GM21447 (cell line): ENCODE data around the gene UBASH3B.

Experiments used
- ATAC-seq: cut with Tn5 transposase; IDR thresholded peaks from one replicate; pipeline ENCODE4 v1.9.1; 2021; ENCODE audit not compliant: unreplicated experiment

Gene UBASH3B

DNA sequence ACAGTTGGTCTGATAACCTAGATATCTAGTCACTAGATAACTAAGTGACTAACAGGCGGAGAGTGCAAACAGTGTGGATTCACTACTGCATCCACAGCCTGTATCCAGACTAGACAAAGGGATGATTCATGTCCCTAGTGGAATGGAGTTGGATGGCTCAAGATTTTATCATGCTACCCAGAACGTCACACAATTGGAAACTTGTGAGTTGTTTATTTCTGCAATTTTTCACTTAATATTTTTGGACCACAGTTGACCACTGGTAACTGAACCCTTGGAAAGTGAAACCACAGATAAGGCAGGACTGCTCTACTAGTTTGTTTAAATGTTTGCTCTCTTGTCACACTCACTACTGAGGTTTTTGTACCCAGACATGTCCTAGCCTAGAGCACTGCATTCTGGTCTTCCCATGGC, 76.0 kb downstream of the UBASH3B start:
- ATAC-seq, result no peak

DNA sequence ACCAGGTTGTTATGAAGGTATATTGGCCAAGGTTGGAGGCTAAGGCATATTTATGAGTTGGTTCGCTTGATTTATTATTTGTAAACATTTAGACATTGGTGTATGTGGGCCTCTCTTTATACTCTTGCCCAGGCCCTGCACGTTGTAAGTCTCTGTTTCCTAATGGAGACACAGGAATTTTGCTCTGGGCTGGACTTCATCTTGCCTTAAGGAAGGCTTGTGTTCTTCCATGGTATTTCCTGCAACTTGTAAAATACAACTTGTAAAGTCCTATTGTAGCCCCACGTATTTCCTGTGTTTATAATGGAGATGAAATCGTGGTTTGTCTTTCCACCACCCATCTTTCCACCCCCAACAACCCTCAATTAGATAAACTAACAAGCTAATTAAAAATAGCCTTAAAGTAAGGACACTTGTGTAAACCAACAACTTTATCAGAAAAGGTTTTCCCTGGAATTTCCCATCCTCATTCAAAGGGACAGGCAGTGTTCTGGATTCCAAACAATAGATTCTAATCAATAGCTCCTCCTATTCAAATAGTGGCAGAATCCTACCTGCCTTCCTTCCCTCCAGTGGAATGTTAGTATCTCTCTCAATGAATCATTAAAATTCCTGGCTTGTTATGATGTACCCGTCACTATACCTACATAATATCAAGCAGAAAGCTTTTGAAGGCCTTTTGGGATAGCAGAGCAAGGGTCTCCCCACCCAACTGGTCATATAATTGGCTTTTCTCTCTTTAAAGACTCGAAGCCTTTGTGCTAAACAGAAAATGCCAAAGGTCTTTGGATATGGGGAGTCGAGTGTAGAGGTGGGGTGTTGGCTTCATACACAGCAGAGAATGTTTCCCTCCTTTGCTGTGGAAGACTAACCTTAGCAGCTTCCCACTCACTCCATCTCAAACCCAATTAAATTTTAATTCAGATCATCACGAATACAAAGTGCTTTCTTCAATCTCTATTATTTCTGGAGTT, 77.1 kb downstream of the UBASH3B start:
- no peak for ATAC-seq

DNA sequence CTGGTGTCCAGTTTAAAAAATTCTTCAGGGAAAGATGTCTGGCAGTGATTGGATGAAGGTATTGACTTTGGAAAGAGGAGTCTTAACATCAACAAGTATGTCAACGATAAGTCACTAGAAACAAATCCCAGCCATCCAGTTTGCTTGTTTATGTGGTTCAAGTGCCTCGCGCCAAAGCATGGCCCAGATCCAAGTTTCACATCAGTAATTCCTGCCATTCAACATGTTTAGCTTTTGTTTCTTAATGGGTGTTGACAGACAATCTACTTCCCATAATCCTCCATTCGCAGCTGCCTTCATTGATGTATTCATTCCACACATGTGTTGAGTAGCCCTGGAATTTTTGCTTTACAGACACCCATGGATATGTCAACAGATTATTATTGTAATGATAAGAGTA, 77.8 kb downstream of the UBASH3B start:
- ATAC-seq, result no peak

DNA sequence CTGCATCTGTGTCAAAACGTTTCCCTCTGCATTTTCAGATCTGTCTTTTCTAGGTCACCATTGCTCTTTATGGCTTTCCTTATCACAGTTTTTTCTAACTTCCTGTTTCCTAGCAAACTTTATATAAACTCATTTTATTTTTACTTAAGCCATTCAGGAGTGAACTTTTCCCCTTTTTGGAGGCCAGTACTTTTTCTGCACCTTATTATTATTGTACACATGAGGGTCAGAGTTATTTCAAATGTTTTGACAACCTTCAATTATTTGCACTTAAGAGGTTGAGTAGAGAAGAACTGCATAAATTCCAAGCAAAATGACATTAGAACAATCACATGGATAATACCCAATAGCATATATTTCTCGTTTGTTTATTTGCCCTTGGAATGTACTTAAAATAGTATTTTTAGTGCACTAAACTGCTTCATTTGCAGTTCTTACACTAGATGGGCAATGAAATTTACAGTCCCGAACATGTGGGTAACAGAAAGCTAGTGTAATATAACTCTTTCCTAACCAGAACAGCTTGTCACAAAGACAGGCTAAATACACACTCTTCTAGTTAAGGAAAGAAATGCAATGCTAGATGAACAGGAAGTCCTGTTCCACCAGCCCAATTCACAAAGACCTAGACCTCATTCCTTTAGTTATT, 79.5 kb downstream of the UBASH3B start:
- no peak for ATAC-seq

DNA sequence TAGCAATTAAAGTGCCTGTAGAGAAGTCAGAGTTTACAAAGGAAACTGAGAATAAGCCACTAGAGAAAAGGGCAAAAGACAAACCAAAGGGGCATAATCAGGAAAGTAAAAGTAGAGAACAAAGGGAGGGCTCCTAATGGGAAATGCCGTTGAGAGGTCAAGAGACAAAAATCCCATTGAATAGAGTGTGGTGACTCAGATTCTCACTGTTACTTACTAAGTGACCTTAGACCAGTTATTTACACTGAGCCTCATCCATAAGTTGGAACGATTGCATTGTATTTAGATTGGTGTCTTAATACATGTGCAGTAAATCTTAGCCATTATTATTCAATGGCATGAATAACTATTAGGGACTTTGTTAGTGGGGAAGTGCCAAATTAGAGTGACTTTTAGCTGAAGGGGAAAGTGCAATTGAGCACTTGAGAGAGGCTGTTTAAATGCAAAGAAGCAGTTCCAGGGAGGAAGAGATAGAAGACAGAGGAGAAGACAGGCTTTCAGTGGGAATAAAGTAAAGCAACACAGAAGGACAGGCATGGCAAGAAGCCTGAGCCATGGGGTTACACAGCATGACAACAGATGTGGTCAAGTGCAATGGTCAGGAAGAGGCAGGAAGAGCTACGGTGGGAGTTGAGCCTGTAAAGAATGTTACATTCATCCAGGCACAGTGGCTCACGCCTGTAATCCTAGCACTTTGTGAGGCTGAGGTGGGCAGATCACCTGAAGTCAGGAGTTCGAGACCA, 82.6 kb downstream of the UBASH3B start:
- ATAC-seq, result no peak

DNA sequence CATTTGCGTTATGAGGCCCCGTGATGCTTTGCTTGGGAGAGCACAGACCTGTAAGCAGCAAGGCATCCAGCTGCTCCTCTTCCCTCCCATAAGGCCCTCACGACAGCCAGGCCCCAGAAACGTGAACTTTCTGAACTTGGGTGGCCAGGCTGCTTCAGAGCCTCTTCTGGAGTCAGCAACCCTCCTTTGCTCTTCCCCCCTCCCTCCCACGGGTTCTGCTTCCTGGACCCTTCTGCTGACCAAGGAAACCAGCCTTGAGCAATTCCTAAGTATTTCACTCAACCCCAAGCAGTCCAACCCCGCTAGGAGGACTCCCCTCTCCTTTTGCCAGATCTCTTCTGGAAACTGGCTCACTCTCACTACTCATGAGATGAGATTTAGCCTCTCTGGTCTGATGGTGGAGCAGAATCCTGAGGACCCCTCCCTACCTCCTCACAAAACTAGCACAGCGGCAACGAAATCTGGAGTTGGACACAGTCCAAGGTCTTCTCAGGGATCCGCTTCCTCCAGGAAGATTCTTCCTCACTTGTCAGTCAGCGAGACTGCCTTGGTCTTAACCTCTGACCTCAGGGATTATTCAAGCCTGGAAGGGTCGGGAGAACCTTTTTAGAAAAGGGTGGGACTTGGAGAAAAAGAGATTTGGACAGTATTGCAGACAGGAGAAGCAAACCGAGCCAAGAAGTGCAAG, 86.2 kb downstream of the UBASH3B start:
- no peak for ATAC-seq

DNA sequence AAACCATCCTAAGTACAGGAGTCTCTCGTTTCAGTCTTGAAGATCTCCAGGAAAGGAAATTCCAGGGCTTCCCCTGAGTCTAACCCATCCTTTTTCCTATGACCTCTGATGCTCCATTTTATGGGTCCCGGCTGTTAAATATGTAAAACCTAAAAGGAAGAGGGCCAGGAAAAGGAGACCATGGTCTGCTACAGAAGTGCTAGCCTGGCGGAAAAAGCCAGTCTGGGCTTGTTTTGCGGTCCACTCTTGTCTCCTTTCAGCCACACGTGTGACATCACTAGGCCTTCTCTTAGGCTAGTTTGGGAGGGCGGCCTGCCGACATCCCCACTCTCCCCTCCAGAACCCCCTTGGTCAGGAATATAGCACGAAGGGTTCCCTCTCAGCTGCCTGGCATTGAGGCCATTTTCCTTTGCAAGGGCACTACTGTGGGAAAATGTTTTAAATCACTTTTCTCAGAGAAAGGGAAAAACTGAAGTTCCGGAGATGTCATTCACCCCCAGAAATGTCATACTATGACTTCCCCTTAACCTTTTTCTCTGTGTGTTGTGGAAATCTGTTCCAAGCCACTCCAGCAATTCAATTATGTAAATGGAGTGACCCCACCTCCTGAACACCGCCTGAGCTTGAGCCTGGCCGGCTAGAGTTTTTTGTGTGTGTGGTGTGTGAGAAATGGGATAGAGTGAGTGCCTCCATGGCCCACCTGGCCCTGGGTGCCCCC, 86.9 kb downstream of the UBASH3B start:
- ATAC-seq, result no peak

DNA sequence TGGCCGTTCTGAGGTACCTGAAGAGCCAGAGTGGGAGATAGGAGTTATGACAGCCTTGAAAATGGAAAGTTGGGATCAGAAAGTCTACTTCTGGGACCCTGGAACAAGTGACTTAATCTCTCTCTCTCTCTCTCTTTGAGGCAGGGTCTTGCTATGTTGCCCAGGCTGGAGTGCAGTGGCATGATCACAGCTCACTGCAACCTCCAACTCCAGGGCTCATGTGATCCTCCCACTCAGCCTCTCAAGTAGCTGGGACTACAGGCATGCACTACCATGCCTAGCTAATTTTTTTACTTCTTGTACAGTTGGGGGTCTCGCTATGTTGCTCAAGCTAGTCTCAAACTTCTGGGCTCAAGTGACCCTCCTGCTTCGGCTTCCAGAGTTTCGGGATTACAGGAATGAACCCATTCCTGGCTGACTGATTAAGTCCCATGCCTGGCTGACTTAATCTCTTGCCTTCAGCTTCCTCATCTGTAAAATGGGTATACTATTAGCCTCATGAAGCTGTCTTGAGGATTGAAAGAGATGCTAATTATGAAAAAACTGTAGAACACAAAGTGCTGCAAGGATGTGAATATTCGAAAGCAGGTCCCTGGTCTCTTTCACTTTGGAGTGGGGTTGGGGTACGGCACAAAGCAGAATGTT, 87.7 kb downstream of the UBASH3B start:
- ATAC-seq, result no peak

DNA sequence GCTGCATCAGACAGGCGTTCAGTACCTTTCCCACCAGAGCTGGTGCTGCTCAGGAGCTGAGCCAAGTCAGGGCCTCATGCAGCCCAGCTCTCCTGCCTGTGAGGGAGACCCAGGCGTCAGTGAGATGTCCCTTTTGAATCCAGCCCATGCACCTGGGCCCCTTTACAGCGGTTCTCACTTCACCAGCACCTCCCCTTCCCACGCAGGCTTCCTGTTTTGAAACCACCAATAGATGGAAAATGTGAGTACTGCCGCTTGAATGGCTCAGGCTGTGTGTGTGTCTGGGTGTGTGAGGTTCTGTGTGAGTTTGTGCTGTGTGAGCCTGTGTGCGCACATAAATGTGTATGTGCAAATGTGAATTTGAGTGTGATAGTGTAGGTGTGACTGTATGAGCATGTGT, 88.4 kb downstream of the UBASH3B start:
- ATAC-seq, result peak; percentile 60

DNA sequence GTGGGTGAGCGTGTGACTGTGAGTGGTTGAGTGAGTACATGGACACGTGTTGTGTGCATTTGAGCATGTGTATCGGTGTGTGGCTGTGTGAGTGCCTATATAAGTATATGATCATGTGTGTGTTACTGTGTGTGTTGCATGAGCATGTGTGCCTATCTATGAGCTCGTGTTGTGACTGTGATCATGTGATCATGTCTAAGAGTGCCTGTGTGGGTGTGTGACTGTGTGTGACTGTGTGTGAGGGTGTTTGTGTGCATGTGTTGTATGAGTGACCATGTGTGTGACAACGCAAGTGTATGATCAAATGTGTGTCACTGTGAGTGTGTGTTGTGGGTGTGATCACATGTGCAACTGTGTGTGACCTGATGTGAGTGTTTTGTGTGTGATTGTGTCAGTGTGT, 88.8 kb downstream of the UBASH3B start:
- no peak for ATAC-seq

DNA sequence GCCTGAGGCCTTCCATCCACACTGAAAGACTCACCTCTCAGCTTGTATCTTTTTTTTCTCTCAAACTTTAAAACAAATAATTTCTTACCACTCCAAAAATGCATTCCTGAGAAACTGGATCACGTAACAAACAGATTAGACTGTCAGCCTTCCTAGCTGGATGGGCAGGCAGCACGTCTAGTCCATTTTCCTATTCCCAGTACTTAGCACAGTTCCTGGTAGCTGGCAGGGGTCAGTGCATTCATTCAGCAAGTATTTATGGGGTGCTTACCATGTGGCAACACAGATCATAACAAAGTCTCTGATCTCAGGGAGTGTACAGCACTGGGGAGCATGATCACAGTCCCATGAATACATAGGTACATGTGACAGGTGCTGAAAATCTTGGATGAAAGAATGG, 89.6 kb downstream of the UBASH3B start:
- ATAC-seq, result no peak

DNA sequence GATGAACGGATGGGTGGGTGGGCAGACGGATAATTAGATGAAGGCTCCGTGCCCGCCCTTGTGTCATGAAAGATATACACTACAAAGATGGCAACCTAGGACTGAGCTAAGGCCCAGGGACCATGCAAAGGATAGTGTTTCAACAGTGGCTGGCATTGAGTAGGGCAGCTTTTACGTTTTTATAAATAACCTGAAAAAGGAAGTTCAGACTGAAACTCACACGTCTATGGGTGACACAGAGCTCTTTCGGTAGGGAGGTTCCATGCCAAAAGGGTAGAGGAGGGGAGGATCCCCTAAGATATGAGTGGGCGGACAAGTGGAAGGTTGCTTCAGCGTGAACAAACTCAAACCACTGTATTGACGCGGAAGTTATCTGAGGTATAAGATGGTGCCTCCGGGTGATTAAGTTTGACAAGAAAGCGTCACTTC, 90.5 kb downstream of the UBASH3B start:
- peak; percentile 82 for ATAC-seq

DNA sequence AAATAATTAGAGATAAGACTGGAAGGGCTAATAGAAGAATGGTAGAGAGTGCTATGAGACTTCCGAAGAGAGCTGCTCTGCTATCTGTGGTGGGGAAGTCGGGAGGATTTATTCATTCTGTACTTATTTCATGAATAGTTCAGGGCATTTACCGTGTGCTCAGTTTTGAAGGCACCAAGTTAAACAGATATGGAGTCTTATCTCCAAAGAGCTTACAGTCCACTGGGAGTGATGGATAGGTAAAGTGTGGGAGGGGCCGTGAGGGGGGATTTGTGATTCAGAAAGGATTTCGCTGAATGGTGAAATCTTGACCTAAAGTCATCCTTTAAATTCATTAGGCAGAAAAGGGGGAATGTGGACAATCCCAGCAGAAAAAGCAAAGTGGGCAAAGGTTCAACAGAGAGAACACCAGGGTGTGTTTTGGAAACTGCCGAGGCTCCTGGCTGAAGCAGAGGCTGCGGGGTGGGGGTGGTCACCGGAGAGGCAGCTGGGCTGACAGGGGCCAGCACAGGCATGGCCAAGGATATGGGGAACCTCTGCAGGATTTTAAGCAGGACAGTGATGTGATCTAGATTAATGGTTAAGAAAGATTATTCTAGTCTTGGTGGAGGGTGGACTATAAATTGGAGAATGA, 91.2 kb downstream of the UBASH3B start:
- ATAC-seq, result no peak

DNA sequence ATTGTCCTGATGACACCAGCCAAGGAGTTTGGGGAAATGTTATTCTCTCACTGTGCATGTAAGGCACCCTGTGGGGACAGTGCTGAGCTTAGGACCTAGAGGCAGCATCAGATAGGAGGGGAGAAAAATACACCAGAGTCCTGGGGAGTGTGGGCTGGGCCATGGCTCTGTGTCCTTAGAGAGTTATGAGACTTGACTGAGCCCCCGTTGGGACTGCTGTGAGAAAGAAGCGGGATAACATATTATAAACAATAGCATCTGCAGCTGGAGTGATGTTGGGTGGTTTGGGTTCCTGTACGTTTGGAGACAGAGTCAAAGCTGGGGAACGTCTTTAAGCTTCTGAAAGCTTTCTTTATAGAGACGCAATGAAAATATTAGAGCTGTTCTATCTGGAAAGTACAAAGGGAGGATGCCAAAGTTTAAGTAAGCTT, 91.8 kb downstream of the UBASH3B start:
- ATAC-seq, result no peak

DNA sequence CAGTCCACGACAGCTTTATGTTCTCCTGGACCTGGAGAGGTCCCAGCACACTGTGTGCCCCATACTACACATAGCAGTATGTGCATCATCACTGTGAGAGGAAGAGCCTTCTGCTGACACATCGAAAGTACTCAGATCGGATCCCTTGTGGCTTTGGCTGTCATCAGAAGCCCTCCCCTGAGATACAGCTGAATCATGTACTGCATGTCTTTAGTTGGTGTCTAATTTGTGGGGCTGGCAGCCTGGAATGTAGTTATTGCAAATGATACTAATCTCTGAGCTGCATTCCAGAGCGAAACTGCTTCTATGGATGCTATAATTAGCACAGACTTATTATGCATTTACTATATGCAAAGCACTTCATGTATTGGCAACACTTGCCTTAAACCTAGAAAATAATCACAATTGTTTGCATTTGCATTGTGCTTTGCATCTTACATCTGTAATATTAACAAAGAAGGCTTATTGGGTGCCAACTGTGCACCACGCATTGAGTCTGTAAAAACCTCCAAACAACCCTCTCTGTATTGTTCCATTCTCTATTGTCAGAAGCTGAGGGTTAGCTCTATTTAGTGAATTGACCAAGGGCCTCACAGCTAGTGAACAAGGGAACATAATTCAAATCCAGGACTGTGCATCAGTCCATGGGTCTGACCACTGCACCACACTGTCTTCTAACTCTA, 93.6 kb downstream of the UBASH3B start:
- peak; percentile 75 for ATAC-seq

DNA sequence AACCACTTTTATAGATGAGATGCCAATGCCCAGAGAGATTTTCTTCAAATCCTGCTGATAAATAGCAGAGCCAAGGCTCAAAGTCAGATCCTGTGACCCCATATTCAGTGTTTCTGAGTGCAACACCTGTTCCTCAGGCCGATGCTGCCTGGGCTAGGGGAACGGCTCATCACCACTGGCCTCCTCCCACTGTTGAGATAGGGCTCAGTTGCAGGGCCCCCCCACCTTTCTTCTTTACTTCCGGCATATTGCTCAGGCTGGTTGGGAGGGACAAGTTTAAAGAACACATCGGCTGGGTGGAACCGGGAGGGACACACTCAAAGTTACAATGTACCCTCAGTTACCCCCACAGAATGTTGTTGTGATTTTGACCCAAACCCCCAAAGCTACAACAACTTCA, 94.5 kb downstream of the UBASH3B start:
- ATAC-seq, result no peak

DNA sequence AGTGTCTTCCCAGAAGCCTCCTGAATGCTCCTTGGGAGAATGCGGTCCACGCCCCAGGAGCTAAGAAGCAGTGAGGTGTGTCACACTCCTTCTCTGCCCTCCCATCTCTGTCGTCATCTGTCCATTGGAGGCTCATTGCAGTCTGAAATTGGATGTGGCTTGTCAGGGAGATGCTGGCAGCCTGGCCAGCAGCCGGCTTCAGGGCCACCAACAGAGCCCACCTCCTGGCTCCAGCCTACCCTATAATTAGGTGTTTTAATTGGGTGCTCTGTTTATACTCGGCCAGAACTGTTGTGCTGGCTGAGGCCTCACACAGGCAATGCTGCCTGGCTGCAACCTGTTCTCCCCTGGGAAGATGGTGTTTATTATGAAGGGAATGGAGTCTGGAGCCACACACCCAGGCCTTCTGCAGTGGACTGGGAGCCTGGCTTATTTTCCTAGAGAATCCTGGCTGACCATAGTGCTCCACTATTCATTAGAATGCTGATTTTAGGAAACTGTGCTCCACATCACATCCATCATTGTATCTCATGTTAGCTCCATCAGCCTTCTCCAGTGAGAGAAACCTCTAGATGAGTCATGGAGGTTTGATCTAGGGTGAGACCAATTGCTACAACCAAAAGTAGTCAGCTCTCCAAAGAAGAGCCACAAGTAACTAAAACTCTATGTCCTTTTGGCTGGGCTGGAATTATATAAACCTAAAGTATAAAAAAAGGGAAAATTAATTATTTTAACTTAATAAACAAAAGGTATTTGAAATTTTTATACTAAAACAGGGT, 96.0 kb downstream of the UBASH3B start:
- no peak for ATAC-seq

DNA sequence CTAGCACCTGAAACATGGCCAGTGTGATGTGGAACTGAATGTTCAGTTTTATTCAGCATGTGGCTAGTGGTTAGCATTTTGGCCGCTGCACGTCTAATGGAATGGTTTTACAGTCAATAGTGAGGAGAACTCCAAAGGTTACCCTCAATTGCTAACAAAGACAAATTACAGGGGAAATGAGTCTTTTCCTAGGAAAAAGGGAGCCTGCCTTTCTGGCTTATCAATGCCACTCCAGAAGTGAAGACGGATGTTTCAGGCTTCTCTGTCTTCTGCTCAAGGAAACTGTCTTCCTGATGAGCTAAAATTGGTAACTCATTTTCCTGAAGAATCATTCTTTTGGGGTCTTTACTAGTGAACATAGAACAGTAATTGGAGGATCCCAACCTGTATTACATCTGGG, 98.5 kb downstream of the UBASH3B start:
- no peak for ATAC-seq
